HG02970 (cell line): ENCODE measurements around the gene CNDP1.

Experiments used
- ATAC-seq: cut with Tn5 transposase; IDR thresholded peaks from one replicate; pipeline ENCODE4 v1.9.1; 2021; ENCODE audit warnings: mild to moderate bottlenecking, moderate library complexity, moderate number of reproducible peaks; ENCODE audit not compliant: unreplicated experiment, low FRiP score

CNDP1 gene

GRCh38 chr18:74505776-74506175 is 28.5 kb upstream of the CNDP1 start:
- ATAC-seq: no peak

GRCh38 chr18:74506448-74507084 is 27.7 kb upstream of the CNDP1 start:
- ATAC-seq: no peak

GRCh38 chr18:74507097-74507881 is 27.0 kb upstream of the CNDP1 start:
- no peak for ATAC-seq

- ATAC-seq: no peak
These were observed 26.4 kb upstream of the CNDP1 start for GRCh38 chr18:74507927-74508326.

- no peak for ATAC-seq
These were observed 25.9 kb upstream of the CNDP1 start for GRCh38 chr18:74508366-74508765.

GRCh38 chr18:74508821-74509225 is 25.5 kb upstream of the CNDP1 start:
- no peak for ATAC-seq

GRCh38 chr18:74509856-74510769 is 24.2 kb upstream of the CNDP1 start:
- no peak for ATAC-seq

GRCh38 chr18:74510770-74511095 is 23.6 kb upstream of the CNDP1 start:
- ATAC-seq: no peak

- ATAC-seq: no peak
These were observed 22.5 kb upstream of the CNDP1 start for GRCh38 chr18:74511823-74512222.

GRCh38 chr18:74512321-74513053 is 21.8 kb upstream of the CNDP1 start:
- no peak for ATAC-seq

GRCh38 chr18:74513149-74513882 is 21.0 kb upstream of the CNDP1 start:
- ATAC-seq: no peak

GRCh38 chr18:74513883-74514205 is 20.5 kb upstream of the CNDP1 start:
- ATAC-seq: no peak

- ATAC-seq: no peak
These were observed 19.3 kb upstream of the CNDP1 start for GRCh38 chr18:74514860-74515495.

GRCh38 chr18:74515620-74516231 is 18.6 kb upstream of the CNDP1 start:
- no peak for ATAC-seq

GRCh38 chr18:74516271-74517235 is 17.7 kb upstream of the CNDP1 start:
- ATAC-seq: no peak

GRCh38 chr18:74517236-74517630 is 17.1 kb upstream of the CNDP1 start:
- ATAC-seq: no peak

- no peak for ATAC-seq
These were observed 15.6 kb upstream of the CNDP1 start for GRCh38 chr18:74518456-74519295.
